Ovary (tissue), 9 donors: Measurements from ENCODE around the gene E2F7. TPM values are rescaled to one million over a fixed set of nuclear protein-coding genes. Genes with fewer than 3 reads are reported as not detected.

Experiments used
- DNase-seq, 5 donors: peaks; one replicate each; pipeline ENCODE4 v3.0.0-alpha.2; 2019 to 2020
- H3K27ac ChIP-seq, 2 donors: fragments of 200-600 bp; one replicate each; pipeline versions ENCODE4 v1.5.1 to v1.8.0; 2019 to 2022
- H3K27me3 ChIP-seq: fragments of 200-600 bp; one replicate; pipeline ENCODE4 v1.8.0; 2022
- H3K36me3 ChIP-seq: fragments of 200-600 bp; sonication (generic); one replicate; pipeline ENCODE4 v1.5.1; 2019
- H3K4me1 ChIP-seq: one replicate; pipeline ENCODE4 v1.8.1; 2013; ENCODE audit warnings: mild to moderate bottlenecking, moderate library complexity; ENCODE audit not compliant: insufficient read depth
- H3K4me3 ChIP-seq: fragments of 200-600 bp; sonication (generic); one replicate; pipeline ENCODE4 v1.5.1; 2017
- H3K9me3 ChIP-seq, 2 donors: fragments of 200-600 bp in 1 of 2; sonication (generic) in 1 of 2; one replicate each; pipeline versions ENCODE4 v1.5.1 to v1.8.1; 2013 to 2019; ENCODE audit warnings: mild to moderate bottlenecking in 1 of 2, moderate library complexity in 1 of 2
- EP300 ChIP-seq: sonication (generic); formaldehyde crosslinking; IDR thresholded peaks from one replicate; pipeline ENCODE4 v1.6.1; 2017; ENCODE audit warnings: antibody characterized with exemption
- POLR2A ChIP-seq: fragments of 450-650 bp; IDR thresholded peaks from one replicate; pipeline ENCODE4 v1.6.1; 2017; ENCODE audit warnings: antibody characterized with exemption, mild to moderate bottlenecking, moderate library complexity
- WGBS, 3 donors: extraction: QIAGEN DNeasy Blood & Tissue Kit in 1 of 3; methylation state at CpG; one replicate each; pipeline versions ENCODE4 v1.1.5 to v1.1.7; 2013 to 2017; 5-methylcytosine and 5-hydroxymethylcytosine counted together
- intact Hi-C, 4 donors: fragments of 100-400 bp; cut with DNase I; formaldehyde crosslinking; loops; one replicate each; pipeline versions ENCODE4 v1.11.0 to v1.15.1; 2022 to 2023
- polyA plus RNA-seq, 2 donors: library from polyadenylated mRNA; stranded (reverse); fragments of 200-250 nt in 1 of 2; fragments of 350-450 nt in 1 of 2; fragmentation: Illumina TruSeq in 1 of 2; extraction: RNeasy Lipid Tissue Mini Kit (QIAGEN cat#74804) in 1 of 2; gene quantifications; one replicate each; pipeline ENCODE4 v1.2.3, GENCODE V29; 2013 to 2014
- total RNA-seq, 7 donors: library from RNA; depleted of rRNA in 2 of 7; stranded (reverse); fragments of >200 nt in 2 of 7; fragmentation: NEBNext Ultra II Directional in 3 of 7; extraction: Animal tissue kit (Norgen Biotek cat#: 25700) in 3 of 7; gene quantifications; one replicate each; pipeline versions ENCODE4 v1.1.0 to v1.2.4, GENCODE V29; 2016 to 2023
- TF ChIP-seq, protein P1 (sequence below), 3 donors: fragments of 450-650 bp in 2 of 3; fragments of 200-600 bp in 1 of 3; IDR thresholded peaks; one replicate each; pipeline versions ENCODE4 v1.5.1 to v1.8.0; 2016 to 2022; ENCODE audit warnings: antibody characterized with exemption in 3 of 3, mild to moderate bottlenecking in 1 of 3
- donor health status: DM: no; HTN: no; CAD: no; lungs with moderate emphysema.
- donor health status: DM: no; HTN: no; CAD: no.
- donor health status: Bipolar disorder and iron deficiency.
- donor health status: DM: yes; HTN: yes; CAD: no.
- donor health status: DM: no; HTN: no; CAD: no.
- donor health status: DM: yes; HTN: yes; CAD: no.

E2F7 gene
- total and polyA plus RNA-seq, 9 donors: 0.12 to 1.3 (median 0.45) TPM; not detected in 2

DNA sequence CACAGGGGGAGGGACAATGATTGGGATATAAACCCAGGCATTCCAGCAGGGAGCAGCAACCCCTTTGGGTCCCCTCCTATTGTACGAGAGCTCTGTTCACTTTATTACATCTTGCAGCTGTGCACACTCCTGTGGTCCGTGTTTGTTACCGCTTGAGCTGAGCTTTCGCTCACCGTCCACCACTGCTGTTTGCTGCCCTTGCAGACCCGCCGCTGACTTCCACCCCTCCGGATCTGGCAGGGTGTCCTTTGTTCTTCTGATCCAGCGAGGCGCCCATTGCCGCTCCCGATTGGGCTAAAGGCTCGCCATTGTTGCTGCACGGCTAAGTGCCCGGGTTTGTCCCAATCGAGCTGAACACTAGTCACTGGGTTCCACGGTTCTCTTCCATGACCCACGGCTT is 64.1 kb downstream of the E2F7 start:
- Histone ChIP-seq H3K27ac (no peak overlapping the region), H3K4me3 (no peak overlapping the region), H3K9me3 (no peaks in the 10 kb centered on the region), H3K36me3 (no peaks in the 10 kb centered on the region), H3K4me1 (no peaks in the 10 kb centered on the region), H3K27me3 (no peaks in the 10 kb centered on the region)
- DNase-seq: no peak
- 88 to 92% (median 89%) methylated on average over 18 of the region's 18 CpGs for WGBS, 3 donors
- no peak for TF ChIP-seq POLR2A
- TF ChIP-seq, protein P1, sequence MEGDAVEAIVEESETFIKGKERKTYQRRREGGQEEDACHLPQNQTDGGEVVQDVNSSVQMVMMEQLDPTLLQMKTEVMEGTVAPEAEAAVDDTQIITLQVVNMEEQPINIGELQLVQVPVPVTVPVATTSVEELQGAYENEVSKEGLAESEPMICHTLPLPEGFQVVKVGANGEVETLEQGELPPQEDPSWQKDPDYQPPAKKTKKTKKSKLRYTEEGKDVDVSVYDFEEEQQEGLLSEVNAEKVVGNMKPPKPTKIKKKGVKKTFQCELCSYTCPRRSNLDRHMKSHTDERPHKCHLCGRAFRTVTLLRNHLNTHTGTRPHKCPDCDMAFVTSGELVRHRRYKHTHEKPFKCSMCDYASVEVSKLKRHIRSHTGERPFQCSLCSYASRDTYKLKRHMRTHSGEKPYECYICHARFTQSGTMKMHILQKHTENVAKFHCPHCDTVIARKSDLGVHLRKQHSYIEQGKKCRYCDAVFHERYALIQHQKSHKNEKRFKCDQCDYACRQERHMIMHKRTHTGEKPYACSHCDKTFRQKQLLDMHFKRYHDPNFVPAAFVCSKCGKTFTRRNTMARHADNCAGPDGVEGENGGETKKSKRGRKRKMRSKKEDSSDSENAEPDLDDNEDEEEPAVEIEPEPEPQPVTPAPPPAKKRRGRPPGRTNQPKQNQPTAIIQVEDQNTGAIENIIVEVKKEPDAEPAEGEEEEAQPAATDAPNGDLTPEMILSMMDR (IDR thresholded peaks at IDR 0.05): no peak
- no peak for TF ChIP-seq EP300
- intact Hi-C loops: loop anchor here in 2 of 4 donors (1.0 to 10.0 kb wide), 2 partner anchors 41 to 376 kb away; no protein-coding TSS in a partner anchor

- Histone ChIP-seq H3K4me3 (no peak overlapping the region), H3K9me3 (no peaks in the 10 kb centered on the region), H3K27me3 (no peaks in the 10 kb centered on the region), H3K27ac (no peak overlapping the region), H3K36me3 (no peaks in the 10 kb centered on the region), H3K4me1 (no peaks in the 10 kb centered on the region)
- no peak for DNase-seq
- intact Hi-C loops: no loop called here
- TF ChIP-seq, protein P1 (IDR thresholded peaks at IDR 0.05): no peak
- TF ChIP-seq EP300 (no peak), POLR2A (no peak)
- WGBS, 3 donors: 75 to 88% (median 83%) methylated on average over 2 of the region's 2 CpGs
Measured at GRCh38 chr12:76998908-76999556, 66.3 kb downstream of the E2F7 start.

DNA sequence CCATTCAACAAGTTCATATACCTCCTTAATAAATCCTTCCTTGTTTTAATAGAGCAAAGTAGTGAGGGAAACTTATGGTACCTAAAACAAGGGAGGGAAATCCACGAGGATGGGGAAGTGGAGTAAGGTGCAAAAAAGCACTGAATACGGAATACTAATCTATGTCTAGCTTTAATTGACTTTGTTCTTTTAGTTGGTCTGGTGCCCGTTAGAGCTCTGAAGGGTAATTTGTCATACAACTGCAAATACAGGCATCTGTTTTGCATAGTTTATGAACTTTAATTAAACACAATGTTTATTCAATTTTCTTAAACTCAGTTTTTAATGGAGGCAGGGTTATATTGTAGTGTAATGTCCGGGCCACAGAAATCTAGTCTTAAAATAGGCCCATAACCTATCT is 67.0 kb downstream of the E2F7 start:
- Histone ChIP-seq H3K27ac (no peak overlapping the region), H3K4me3 (no peak overlapping the region), H3K36me3 (no peaks in the 10 kb centered on the region), H3K4me1 (no peaks in the 10 kb centered on the region), H3K9me3 (no peaks in the 10 kb centered on the region), H3K27me3 (no peaks in the 10 kb centered on the region)
- DNase-seq: no peak
- TF ChIP-seq EP300 (no peak), POLR2A (no peak)
- TF ChIP-seq, protein P1 (IDR thresholded peaks at IDR 0.05): no peak
- intact Hi-C loops: no loop called here
- 51 to 56% (median 53%) methylated on average over 4 of the region's 4 CpGs for WGBS, 3 donors

GRCh38 chr12:76997011-76997780 is 68.2 kb downstream of the E2F7 start:
- 84 to 87% (median 86%) methylated on average over 4 of the region's 4 CpGs for WGBS, 3 donors
- TF ChIP-seq POLR2A (no peak), EP300 (no peak)
- TF ChIP-seq, protein P1 (IDR thresholded peaks at IDR 0.05): no peak
- H3K36me3 ChIP-seq: no peaks in the 10 kb centered on the region
- no peak overlapping the region for H3K4me3 ChIP-seq
- no peak overlapping the region for H3K27ac ChIP-seq
- intact Hi-C loops: no loop called here
- no peaks in the 10 kb centered on the region for H3K27me3 ChIP-seq
- no peak for DNase-seq
- no peaks in the 10 kb centered on the region for H3K9me3 ChIP-seq
- no peaks in the 10 kb centered on the region for H3K4me1 ChIP-seq
